ENCODE data around the gene IGFBPL1.

The IGFBPL1 gene

DNA sequence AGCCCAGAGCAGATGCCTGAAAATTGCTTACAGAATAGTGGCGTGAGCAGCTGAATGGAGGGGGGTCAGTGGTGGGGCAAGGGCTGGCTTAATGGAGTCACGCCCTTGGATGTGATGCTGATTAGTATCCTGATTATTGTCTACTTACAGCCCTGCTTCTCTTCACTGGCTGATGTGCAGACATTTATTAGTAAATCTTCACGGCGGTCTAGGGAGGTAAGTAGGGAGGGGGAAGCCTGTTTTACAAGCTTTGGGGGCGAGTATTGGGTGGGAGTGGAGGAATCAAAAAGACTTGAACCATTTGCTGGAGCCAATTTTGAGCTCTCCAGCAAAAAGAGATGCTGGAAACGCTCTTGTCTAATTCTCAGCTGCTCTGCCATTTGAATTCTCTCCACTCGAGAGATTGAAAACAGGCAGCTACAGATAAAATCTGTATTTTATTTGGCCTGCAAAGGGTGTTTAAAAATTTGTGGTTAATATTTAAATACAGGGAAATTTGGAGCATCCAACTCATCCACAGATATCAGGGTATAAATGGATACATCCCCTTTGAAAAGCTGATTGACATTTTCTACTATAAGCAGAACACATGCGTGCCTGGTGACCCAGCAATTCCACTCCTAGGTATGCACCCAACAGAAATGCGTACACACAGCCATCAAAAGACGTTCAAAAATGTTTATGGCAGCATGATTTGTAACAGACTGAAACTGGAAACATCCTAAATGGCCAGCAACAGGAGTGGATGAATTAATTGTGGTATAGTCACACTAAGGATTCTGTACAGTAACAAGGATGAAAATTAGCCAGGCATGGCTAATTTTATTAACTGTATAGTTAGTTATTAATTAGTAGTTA, 51.3 kb downstream of the IGFBPL1 start:
- Histone ChIP-seq H4K20me1 (ENCODE audit: insufficient read depth, low read length) (no peaks in the 10 kb centered on the region), H3F3A (ENCODE audit: insufficient read depth, low read length) (no peaks in the 10 kb centered on the region), H3K9me2 (replicated peaks; ENCODE audit: insufficient read depth, low read length) (no peaks in the 10 kb centered on the region), H3K79me2 (ENCODE audit: low read length) (no peaks in the 10 kb centered on the region), H3K4me3 (ENCODE audit: low read length) (no peak overlapping the region), H3K4me1 (ENCODE audit: low read length) (no peaks in the 10 kb centered on the region), H3K9ac (ENCODE audit: low read length) (no peak overlapping the region), H3K27me3 (replicated peaks; ENCODE audit: insufficient read depth, low read length) (no peaks in the 10 kb centered on the region), H3K4me2 (ENCODE audit: low read depth, low read length) (no peak overlapping the region), H3K9me3 (replicated peaks; ENCODE audit: insufficient read depth, low read length) (no peaks in the 10 kb centered on the region), H3K36me3 (replicated peaks; ENCODE audit: insufficient read depth, low read length) (no peaks in the 10 kb centered on the region), H3K27ac (ENCODE audit: low read length) (no peak overlapping the region), H2AFZ (ENCODE audit: low read length) (no peak overlapping the region)
- no peak for DNase-seq
- no peak for TF ChIP-seq EZH2 (optimal IDR thresholded peaks at IDR 0.05; ENCODE audit: low read depth, low read length)
- TF ChIP-seq, protein P1, sequence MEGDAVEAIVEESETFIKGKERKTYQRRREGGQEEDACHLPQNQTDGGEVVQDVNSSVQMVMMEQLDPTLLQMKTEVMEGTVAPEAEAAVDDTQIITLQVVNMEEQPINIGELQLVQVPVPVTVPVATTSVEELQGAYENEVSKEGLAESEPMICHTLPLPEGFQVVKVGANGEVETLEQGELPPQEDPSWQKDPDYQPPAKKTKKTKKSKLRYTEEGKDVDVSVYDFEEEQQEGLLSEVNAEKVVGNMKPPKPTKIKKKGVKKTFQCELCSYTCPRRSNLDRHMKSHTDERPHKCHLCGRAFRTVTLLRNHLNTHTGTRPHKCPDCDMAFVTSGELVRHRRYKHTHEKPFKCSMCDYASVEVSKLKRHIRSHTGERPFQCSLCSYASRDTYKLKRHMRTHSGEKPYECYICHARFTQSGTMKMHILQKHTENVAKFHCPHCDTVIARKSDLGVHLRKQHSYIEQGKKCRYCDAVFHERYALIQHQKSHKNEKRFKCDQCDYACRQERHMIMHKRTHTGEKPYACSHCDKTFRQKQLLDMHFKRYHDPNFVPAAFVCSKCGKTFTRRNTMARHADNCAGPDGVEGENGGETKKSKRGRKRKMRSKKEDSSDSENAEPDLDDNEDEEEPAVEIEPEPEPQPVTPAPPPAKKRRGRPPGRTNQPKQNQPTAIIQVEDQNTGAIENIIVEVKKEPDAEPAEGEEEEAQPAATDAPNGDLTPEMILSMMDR (IDR thresholded peaks at IDR 0.05; ENCODE audit: low read length), result no peak
- TF ChIP-seq EZH2phosphoT487 (IDR thresholded peaks at IDR 0.05; ENCODE audit: low read length), result no peak

DNA sequence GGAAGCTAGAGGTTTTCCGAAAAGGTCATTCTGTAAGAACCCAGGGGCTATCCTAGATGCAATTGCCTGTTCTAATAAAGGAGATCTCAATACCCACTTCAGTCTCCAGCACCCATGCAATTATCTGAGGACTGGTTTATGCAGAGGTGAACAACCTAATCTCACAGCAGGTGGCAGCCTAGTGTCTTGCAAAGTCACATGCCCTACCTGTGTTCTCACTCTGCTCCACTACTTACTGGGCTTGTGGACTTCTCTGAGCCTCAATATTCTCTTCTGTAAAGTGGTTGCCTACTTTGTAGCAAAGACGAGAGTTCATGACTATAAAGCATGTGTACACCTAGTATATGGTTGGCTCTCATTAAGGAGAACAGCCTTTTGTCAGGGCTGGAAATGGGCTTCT, 52.8 kb downstream of the IGFBPL1 start:
- Histone ChIP-seq H4K20me1 (ENCODE audit: insufficient read depth, low read length) (no peaks in the 10 kb centered on the region), H3K4me3 (ENCODE audit: low read length) (no peak overlapping the region), H3K27me3 (replicated peaks; ENCODE audit: insufficient read depth, low read length) (no peaks in the 10 kb centered on the region), H3K27ac (ENCODE audit: low read length) (no peak overlapping the region), H3K9ac (ENCODE audit: low read length) (no peak overlapping the region), H3K4me2 (ENCODE audit: low read depth, low read length) (no peak overlapping the region), H3K9me2 (replicated peaks; ENCODE audit: insufficient read depth, low read length) (no peaks in the 10 kb centered on the region), H3K79me2 (ENCODE audit: low read length) (no peaks in the 10 kb centered on the region), H3K9me3 (replicated peaks; ENCODE audit: insufficient read depth, low read length) (no peaks in the 10 kb centered on the region), H3F3A (ENCODE audit: insufficient read depth, low read length) (no peaks in the 10 kb centered on the region), H3K4me1 (ENCODE audit: low read length) (no peaks in the 10 kb centered on the region), H2AFZ (ENCODE audit: low read length) (no peak overlapping the region), H3K36me3 (replicated peaks; ENCODE audit: insufficient read depth, low read length) (no peaks in the 10 kb centered on the region)
- peak; percentile 62 for DNase-seq
- TF ChIP-seq, protein P1 (IDR thresholded peaks at IDR 0.05; ENCODE audit: low read length), result peak; percentile 53
- TF ChIP-seq EZH2 (optimal IDR thresholded peaks at IDR 0.05; ENCODE audit: low read depth, low read length), result no peak
- TF ChIP-seq EZH2phosphoT487 (IDR thresholded peaks at IDR 0.05; ENCODE audit: low read length), result no peak

DNA sequence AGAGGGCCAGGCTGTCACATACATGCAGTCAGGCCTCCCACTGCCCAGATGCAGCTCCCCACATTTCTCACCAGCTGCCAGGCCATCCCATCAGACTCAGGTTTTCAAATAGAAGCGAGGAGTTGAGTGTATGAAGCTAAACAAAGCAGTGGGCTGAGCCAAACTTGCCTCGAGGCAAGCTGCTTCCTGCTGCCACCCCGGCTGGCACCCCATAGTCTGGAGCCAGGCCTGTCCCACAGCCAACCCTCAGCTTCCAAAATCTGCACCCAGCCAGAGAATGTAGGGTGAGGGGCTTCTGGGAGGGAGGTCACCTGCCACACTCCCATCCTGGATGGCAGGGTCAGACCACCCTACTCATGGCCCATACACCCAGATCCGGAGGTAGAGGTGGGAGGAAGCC, 54.1 kb downstream of the IGFBPL1 start:
- no peaks in the 10 kb centered on the region for H3K9me3 ChIP-seq (replicated peaks; ENCODE audit: insufficient read depth, low read length)
- no peak overlapping the region for H3K4me2 ChIP-seq (ENCODE audit: low read depth, low read length)
- H3K27me3 ChIP-seq (replicated peaks; ENCODE audit: insufficient read depth, low read length), result no peaks in the 10 kb centered on the region
- H2AFZ ChIP-seq (ENCODE audit: low read length), result no peak overlapping the region
- no peaks in the 10 kb centered on the region for H3K36me3 ChIP-seq (replicated peaks; ENCODE audit: insufficient read depth, low read length)
- H4K20me1 ChIP-seq (ENCODE audit: insufficient read depth, low read length), result no peaks in the 10 kb centered on the region
- no peaks in the 10 kb centered on the region for H3F3A ChIP-seq (ENCODE audit: insufficient read depth, low read length)
- no peaks in the 10 kb centered on the region for H3K4me1 ChIP-seq (ENCODE audit: low read length)
- no peaks in the 10 kb centered on the region for H3K9me2 ChIP-seq (replicated peaks; ENCODE audit: insufficient read depth, low read length)
- H3K27ac ChIP-seq (ENCODE audit: low read length), result no peak overlapping the region
- no peaks in the 10 kb centered on the region for H3K79me2 ChIP-seq (ENCODE audit: low read length)
- no peak for DNase-seq
- no peak overlapping the region for H3K4me3 ChIP-seq (ENCODE audit: low read length)
- no peak overlapping the region for H3K9ac ChIP-seq (ENCODE audit: low read length)
- TF ChIP-seq, protein P1 (IDR thresholded peaks at IDR 0.05; ENCODE audit: low read length), result no peak
- no peak for TF ChIP-seq EZH2 (optimal IDR thresholded peaks at IDR 0.05; ENCODE audit: low read depth, low read length)
- TF ChIP-seq EZH2phosphoT487 (IDR thresholded peaks at IDR 0.05; ENCODE audit: low read length), result no peak

Measured in MM.1S (cell line).